ENCODE results near the gene TGFBR3L. TPM values are rescaled to one million over a fixed set of nuclear protein-coding genes. Genes with fewer than 3 reads are reported as not detected.

The TGFBR3L gene
- total RNA-seq, 1 experiment from 2014 or later: 4.1 TPM

- TF ChIP-seq CBFB (CRISPR knock-in tag; IDR thresholded peaks at IDR 0.05; ENCODE audit: low read depth): no peak
- TF ChIP-seq ETV6 (CRISPR knock-in tag; IDR thresholded peaks at IDR 0.05): peak; percentile 49; the same call in 1 of the 2 replicates
- no peak for TF ChIP-seq NR2C2 (CRISPR knock-in tag; IDR thresholded peaks at IDR 0.05)
- TF ChIP-seq OVOL2 (CRISPR knock-in tag; IDR thresholded peaks at IDR 0.05; ENCODE audit: borderline replicate concordance): no peak
- no peak for TF ChIP-seq NR3C1 (CRISPR knock-in tag; conservative IDR thresholded peaks at IDR 0.05; ENCODE audit: low read depth)
- no peak for TF ChIP-seq ESRRA (CRISPR knock-in tag; IDR thresholded peaks at IDR 0.05; ENCODE audit: borderline replicate concordance)
- no peak for TF ChIP-seq USF2 (CRISPR knock-in tag; IDR thresholded peaks at IDR 0.05)
- no peak for TF ChIP-seq TEAD1 (CRISPR knock-in tag; IDR thresholded peaks at IDR 0.05)
- TF ChIP-seq GRHL2 (CRISPR knock-in tag; IDR thresholded peaks at IDR 0.05; ENCODE audit: insufficient replicate concordance, severe bottlenecking): no peak
- no peak for TF ChIP-seq ERG (CRISPR knock-in tag; IDR thresholded peaks at IDR 0.05)
- TF ChIP-seq ELF4 (CRISPR knock-in tag; IDR thresholded peaks at IDR 0.05; ENCODE audit: low read depth): no peak
- TF ChIP-seq EMX1 (CRISPR knock-in tag; IDR thresholded peaks at IDR 0.05): no peak
- no peak for TF ChIP-seq FOXP4 (CRISPR knock-in tag; IDR thresholded peaks at IDR 0.05)
- TF ChIP-seq CREB1 (CRISPR knock-in tag; IDR thresholded peaks at IDR 0.05): no peak
- TF ChIP-seq MAX (CRISPR knock-in tag; IDR thresholded peaks at IDR 0.05): no peak
- TF ChIP-seq MLX (CRISPR knock-in tag; IDR thresholded peaks at IDR 0.05): no peak
- no peak for TF ChIP-seq E2F4 (CRISPR knock-in tag; IDR thresholded peaks at IDR 0.05; ENCODE audit: borderline replicate concordance, low read depth)
- TF ChIP-seq GABPB1 (CRISPR knock-in tag; IDR thresholded peaks at IDR 0.05): no peak
- TF ChIP-seq TP53 (CRISPR knock-in tag; IDR thresholded peaks at IDR 0.05): no peak
- TF ChIP-seq ZNF232 (CRISPR knock-in tag; IDR thresholded peaks at IDR 0.05): no peak
- peak; percentile 54; the same call in 1 of the 2 replicates for TF ChIP-seq SP1 (CRISPR knock-in tag; conservative IDR thresholded peaks at IDR 0.05)
These were observed 26.3 kb upstream of the TGFBR3L start, which contains the start of gene LRRC8E (continued) for GRCh38 chr19:7888145-7888825.

- no peak; the same call in 1 of the 2 replicates for ATAC-seq
- Mint-ChIP-seq H3K4me1 (peaks cover 3% of the 10 kb centered on the region), H3K4me3 (peak overlapping the region; percentile 65), H3K9me3 (no peaks in the 10 kb centered on the region), H3K36me3 (no peaks in the 10 kb centered on the region), H3K27me3 (ENCODE audit: low read depth) (peaks cover 56% of the 10 kb centered on the region), H3K27ac (no peak overlapping the region)
- CTCF ChIA-PET: interaction anchor here (0.6 to 4.7 kb wide), 13 partner anchors 11 to 338 kb away, joined by 3 to 30 read pairs (median 6); partner anchors contain the start of genes MAP2K7, SNAPC2 and TGFBR3L
- no peak for TF ChIP-seq ZNF423 (CRISPR knock-in tag; IDR thresholded peaks at IDR 0.05)
- TF ChIP-seq ERG (CRISPR knock-in tag; IDR thresholded peaks at IDR 0.05): no peak
- TF ChIP-seq MLX (CRISPR knock-in tag; IDR thresholded peaks at IDR 0.05): no peak
- TF ChIP-seq TCF7 (CRISPR knock-in tag; IDR thresholded peaks at IDR 0.05; ENCODE audit: low read depth): no peak
- no peak for TF ChIP-seq NFATC4 (CRISPR knock-in tag; IDR thresholded peaks at IDR 0.05)
- TF ChIP-seq SOX15 (CRISPR knock-in tag; IDR thresholded peaks at IDR 0.05): no peak
- TF ChIP-seq SMAD4 (CRISPR knock-in tag; IDR thresholded peaks at IDR 0.05): no peak
- no peak for TF ChIP-seq MYBL2 (CRISPR knock-in tag; IDR thresholded peaks at IDR 0.05)
- no peak for TF ChIP-seq PREB (CRISPR knock-in tag; IDR thresholded peaks at IDR 0.05; ENCODE audit: borderline replicate concordance)
- DNase-seq (ENCODE audit: low spot score): no peak
- POLR2A ChIA-PET: interaction anchor here (0.5 to 2.3 kb wide), 3 partner anchors 11 to 28 kb away, joined by 3 to 6 read pairs (median 3); partner anchors contain the start of gene MAP2K7
These were observed 25.8 kb upstream of the TGFBR3L start for GRCh38 chr19:7888826-7889217.
